Amniotic stem cell (primary cell): Measurements from ENCODE around the gene FAM53B.

ENCODE experiments used
- DNase-seq: peaks from one replicate; lab custom pipeline; 2025; lab: John Stamatoyannopoulos, UW

FAM53B gene

DNA sequence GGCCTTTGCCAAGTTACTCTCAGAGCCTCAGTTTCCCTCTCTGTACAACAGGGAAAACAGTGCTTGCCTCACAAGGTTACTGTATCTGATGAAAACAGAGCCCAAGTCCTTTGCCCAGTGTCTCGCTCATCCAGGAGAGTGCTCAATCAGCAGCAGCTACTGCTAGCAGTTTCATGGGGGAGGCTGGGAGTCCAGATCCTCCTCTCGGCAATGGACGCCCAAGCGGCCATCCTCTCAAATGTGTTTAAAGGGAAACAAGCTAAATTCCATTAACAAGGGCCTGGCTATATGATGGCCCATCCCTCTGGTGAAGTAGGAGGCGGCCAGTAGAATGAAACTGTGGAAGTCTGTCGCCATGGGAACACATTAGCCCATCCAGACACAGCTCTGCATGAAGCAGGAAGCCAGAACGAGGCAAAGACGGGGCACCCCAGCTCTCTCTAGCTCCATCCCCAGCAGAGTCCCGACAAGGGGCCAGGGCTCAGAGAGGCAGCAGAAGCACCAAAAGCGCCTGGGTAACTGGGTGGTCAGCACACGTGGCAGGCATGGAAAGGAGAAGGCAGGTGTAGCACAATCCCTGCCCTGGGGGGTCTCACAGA is 35.2 kb downstream of the FAM53B start:
- DNase-seq: no peak

DNA sequence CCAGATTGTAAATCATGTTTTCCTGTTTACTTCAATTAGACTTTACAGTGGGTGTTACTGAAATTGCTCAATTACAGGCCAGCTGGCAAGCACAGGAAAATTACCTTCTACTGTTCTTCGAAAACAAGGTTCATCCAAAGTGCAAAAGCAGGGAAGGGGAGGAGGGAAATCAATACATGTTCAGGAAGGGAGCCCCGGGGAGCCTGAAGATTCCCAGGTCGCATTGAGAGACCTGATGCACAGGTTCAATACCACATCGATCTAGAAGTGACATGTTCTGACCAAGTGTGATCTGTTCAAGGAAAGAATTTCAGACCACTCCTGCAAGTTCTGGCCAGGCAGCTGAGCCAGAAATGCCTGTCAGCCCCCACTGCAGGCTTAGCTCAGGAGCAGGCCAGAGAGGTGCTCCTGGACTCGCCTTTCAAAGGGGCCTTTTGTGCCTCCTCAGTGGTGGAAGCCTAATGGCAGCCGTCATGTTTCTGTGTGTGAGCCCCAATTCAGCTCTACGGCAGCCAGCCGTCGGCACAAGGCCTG is 35.9 kb downstream of the FAM53B start:
- no peak for DNase-seq

- no peak for DNase-seq
These were observed 36.6 kb downstream of the FAM53B start for GRCh38 chr10:124707551-124707950.

DNA sequence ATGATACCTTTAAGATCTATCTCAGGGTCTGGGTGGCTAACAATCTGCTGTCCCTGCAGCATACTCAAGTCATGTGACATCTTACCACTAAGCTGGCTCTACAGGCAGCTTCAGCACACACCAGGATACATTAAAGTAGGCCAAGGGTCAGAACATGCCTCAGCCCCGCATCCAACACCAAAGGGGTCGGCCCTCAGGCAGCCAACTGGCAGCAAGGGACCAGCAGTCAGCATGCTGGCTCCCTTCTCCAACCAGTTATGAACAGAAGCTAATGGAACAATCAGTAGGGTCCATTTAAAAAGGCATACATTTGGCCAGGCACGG is 37.1 kb downstream of the FAM53B start:
- no peak for DNase-seq

- no peak for DNase-seq
These were observed 37.6 kb downstream of the FAM53B start for GRCh38 chr10:124706462-124707143.

- no peak for DNase-seq
These were observed 38.2 kb downstream of the FAM53B start for GRCh38 chr10:124705817-124706461.

DNA sequence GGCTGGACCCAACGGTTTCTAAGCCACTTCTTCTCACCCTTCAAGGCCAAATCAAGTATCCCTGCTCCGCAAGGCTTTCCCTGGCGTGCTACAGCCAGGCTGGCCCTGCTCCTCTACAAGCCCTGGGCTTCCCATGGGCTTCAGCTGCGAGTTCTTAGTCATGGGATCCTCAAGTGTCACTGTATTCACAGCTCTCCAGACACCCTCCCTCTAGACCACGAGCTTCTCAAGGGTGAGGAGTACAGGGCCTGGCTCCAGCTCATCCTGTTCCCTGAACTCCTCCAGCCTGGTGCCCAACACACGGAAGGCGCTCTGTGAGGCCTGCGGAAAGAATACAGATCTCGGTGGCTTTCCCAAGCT is 38.8 kb downstream of the FAM53B start:
- no peak for DNase-seq

- no peak for DNase-seq
These were observed 39.5 kb downstream of the FAM53B start for GRCh38 chr10:124704428-124705380.

- DNase-seq: no peak
These were observed 40.3 kb downstream of the FAM53B start for GRCh38 chr10:124703778-124704427.

DNA sequence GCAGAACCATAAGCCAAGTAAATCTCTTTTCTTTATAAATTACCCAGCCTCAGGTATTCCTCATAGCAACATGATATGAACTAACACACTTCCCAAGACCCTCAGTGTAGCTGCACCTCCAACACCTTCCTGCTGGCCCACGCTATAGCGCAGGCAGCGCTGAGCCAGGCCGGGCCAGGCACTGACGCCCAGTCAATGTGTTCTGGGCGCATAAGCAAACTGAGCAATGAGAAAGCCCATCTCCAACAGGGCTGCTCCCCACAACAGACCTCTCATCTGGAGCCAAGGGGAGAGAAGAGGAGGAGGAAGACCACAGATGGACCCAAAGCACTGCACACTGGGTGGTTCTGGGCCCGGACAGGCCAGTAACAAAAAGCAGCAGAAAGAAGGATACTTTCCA is 40.8 kb downstream of the FAM53B start:
- DNase-seq: no peak

DNA sequence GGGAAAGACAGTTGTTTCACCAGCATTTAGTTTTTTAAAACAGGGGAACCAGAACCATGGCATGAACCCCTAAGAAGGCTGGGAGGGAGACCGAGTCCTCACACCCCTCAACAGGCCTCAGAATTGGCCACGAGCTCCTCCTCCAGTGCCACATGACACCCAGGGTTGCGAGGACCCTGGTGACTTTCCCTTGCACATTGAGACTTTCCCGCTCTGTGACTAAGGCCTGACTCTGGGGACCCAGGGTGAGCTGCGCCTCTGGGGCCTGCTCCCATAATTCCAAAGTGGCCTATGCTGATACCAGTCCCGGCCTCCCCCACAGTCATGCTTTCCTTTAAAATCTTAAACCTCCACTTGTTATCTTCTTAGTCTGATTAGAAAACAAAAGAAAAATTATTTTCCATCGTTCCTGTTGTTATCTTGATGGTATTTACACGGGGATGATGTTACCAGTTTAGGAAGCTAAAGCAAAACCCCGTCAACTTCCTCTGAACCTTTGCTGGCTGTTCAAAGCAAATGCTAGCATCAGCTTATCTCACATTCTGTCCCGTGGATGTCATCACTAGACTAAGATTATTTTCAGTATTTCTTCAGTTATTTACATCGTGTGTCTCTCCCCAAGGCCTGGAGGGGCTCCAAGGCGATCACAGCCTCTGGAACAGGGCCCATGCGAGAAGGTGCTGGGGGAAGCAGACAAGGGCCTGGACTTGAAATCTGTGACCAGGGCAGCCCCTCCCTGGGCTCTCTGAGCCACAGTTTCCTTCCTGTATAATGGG is 42.1 kb downstream of the FAM53B start:
- DNase-seq: no peak

DNA sequence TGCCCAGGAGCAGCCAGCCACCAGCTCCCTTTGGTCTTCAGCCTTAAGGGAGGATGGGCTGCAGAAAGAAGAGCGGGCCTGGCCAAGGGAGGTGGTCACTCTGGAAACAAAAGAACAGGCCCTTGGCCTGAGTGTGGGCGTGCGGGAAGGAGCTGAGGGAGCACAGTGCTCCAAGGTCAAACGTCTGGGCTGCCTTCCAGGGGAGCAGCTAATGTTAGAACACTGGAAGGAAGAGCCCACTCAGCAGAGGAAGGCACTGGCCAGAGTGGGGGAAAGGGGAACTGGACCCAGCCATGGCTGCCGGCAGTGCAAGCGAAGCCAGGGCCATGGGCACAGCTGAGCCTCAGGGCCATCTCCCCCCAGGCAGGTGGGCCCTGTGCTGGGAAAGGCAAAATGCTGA is 42.7 kb downstream of the FAM53B start:
- no peak for DNase-seq

GRCh38 chr10:124701038-124701365 is 43.2 kb downstream of the FAM53B start:
- DNase-seq: no peak

DNA sequence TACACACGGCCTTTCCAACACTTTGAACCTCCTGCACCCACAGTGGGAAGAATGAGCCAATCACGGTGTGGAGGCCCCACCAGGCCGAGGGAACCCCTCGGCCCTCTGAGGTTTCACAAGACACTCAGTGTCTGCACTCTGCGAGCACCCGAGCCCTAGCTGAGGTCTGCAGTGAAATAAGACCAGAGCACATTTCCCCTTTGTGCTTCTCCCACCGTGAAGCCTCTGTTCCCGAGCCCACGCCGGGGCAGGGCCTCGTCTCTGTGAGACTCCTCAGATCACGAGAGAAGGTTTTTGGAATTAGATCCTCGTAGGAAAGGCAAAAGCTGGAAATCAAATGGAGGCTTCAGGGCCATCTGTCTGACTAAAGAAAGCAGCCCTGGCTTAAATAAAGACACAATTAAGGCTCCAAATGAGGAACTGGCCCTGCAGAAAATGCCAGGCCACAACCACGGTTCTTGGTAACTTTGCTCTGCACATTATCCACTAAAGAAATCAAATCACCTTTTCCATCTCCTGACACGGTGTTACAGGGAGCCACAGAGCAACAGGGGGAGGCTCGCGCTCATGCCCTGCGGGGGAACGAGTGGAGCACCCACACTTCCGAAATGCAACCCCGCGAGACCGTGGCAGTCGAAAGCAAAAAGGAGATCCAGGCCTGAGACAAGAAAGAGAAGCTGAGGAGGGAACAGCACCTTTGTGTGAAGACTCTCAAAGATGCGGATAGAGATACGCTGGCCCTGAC is 43.7 kb downstream of the FAM53B start:
- DNase-seq: no peak

DNA sequence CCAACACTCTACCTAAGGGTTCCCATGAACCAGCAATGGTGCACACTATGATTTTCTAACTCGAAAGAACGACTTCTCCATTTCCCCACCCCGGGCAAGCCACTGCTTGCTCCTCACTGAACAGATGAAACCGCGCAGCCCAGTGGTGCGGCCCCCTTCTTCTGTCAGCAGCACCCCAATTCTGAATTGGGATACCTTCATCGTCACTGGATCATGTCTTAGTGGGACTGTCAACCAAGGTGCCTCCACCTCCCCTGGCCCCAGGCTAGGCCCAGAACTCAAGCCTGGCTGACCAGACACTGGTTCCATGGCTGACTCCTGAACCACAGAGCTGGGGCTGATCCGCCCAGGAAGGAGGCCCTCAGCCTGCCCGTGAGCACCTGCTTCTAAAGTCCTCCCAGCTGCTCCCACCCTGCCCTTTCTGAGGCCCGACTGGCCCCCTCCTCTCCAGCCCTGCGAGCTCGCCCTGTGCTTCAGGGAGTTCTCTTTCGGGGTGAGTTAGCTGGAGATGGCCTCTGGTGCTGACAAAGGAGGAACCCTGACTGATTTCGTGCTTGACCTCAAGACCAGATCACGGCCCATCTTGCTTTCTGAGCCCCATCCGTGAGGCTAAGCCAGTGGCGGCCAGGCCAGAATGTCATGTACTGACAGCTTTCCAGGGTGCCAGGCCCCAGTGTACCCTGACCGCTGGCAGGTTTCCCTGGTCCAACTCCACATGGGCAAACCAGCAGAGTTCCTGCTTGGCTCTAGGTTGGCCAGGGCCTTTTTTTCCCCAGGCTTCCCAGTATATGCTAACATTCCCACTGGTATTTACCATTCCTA is 44.5 kb downstream of the FAM53B start:
- no peak for DNase-seq

GRCh38 chr10:124698545-124699469 is 45.4 kb downstream of the FAM53B start:
- no peak for DNase-seq

DNA sequence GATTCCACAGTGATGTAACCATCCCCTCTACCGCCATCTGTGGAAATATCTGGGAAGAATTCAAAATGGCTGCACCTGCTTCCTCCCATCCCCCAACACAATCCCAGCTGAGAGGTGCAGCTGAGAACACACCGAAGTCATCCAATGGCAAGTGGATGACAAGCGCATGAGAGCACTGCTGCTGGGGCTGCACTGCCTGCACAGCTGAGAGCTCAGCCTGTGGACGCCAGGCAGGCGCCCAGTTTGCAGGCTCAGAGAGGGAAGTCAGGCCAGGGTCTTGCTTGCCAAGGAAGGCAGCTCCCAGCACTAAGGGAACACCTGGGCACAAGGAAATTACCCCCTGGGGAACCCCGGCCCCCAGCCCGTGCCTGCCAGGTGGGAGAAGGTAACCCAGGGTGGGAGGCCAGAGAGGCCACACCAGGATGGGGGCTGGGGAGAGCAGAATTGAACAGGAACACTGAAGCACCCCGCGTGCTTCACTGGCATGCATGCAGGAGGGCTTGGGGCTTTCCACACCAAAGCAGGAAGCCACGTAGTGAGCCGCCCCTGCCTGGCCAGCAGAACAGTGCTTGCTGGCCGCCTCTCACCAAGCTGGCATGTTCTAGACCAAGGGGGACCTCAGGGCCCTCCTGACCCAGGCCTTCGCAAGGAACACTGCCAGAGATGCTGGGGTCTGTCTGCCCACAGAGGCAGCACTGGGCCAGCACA is 46.2 kb downstream of the FAM53B start:
- no peak for DNase-seq

DNA sequence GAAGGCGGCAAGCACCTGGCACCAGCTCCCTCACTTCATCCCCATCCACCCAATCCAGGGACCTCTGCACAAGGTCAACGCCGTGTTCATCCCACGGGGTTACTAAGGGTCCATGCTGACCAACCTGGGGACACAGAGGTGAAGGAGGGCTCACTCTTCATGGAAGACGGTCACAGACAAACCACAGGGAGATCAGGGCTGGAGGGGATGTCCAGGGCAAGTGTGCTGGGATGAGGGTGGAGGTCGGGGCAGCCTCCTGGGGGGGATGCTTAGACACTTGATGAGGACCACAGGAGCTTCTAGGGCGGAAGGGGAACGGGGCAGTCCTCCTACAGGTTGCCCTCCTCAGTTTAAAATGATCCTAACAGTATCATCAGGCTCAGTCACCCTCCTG is 46.7 kb downstream of the FAM53B start:
- DNase-seq: no peak
